H9 (cell line): Measurements from ENCODE around the gene ANKRD23. TPM values are rescaled to one million over a fixed set of nuclear protein-coding genes. Genes with fewer than 3 reads are reported as not detected.

Experiments used
- DNase-seq: peaks from one replicate; pipeline ENCODE4 v3.0.0-alpha.2; 2017
- H2AFZ ChIP-seq: one replicate; pipeline ENCODE4 v1.6.1; 2013; ENCODE audit warnings: mild to moderate bottlenecking, low read length, control low read depth, moderate library complexity
- H2AK5ac ChIP-seq: 2 replicates; pipeline ENCODE4 v1.6.1; 2013; ENCODE audit warnings: low read length, control low read depth, mixed read lengths; ENCODE audit not compliant: insufficient read length
- H2BK120ac ChIP-seq: one replicate; pipeline ENCODE4 v1.6.1; 2013; ENCODE audit warnings: low read depth, mild to moderate bottlenecking, low read length, control low read depth, inconsistent platforms; ENCODE audit not compliant: poor library complexity, severe bottlenecking
- H2BK12ac ChIP-seq: 2 replicates; pipeline ENCODE4 v1.6.1; 2013; ENCODE audit warnings: low read length, control low read depth, mixed read lengths, low read depth; ENCODE audit not compliant: insufficient read length
- H2BK15ac ChIP-seq: 2 replicates; pipeline ENCODE4 v1.6.1; 2013; ENCODE audit warnings: low read depth, low read length, control low read depth
- H2BK20ac ChIP-seq: one replicate; pipeline ENCODE4 v1.6.1; 2013; ENCODE audit warnings: low read depth, mild to moderate bottlenecking, low read length, control low read depth, inconsistent platforms; ENCODE audit not compliant: poor library complexity, severe bottlenecking
- H2BK5ac ChIP-seq: 2 replicates; pipeline ENCODE4 v1.6.1; 2013; ENCODE audit warnings: low read length, control low read depth, mixed read lengths; ENCODE audit not compliant: insufficient read length
- H3K14ac ChIP-seq: 2 replicates; pipeline ENCODE4 v1.6.1; 2013; ENCODE audit warnings: low read length, control low read depth; ENCODE audit not compliant: insufficient read depth
- H3K18ac ChIP-seq: 2 replicates; pipeline ENCODE4 v1.6.1; 2013; ENCODE audit warnings: low read depth, mild to moderate bottlenecking, mixed read lengths, low read length, control low read depth; ENCODE audit not compliant: insufficient read length
- H3K23ac ChIP-seq: 2 replicates; pipeline ENCODE4 v1.6.1; 2013; ENCODE audit warnings: low read length, control low read depth, mixed read lengths, low read depth; ENCODE audit not compliant: insufficient read length
- H3K23me2 ChIP-seq: 2 replicates; pipeline ENCODE4 v1.6.1; 2013; ENCODE audit warnings: low read depth, mild to moderate bottlenecking, mixed read lengths, low read length, control low read depth; ENCODE audit not compliant: insufficient read length, poor library complexity, severe bottlenecking
- H3K27ac ChIP-seq: 2 replicates; pipeline ENCODE4 v1.5.1; 2013; ENCODE audit warnings: low read length, control low read depth, mixed read lengths, low read depth; ENCODE audit not compliant: insufficient read length
- H3K27me3 ChIP-seq: 2 replicates; pipeline ENCODE4 v1.6.1; 2013; ENCODE audit warnings: low read length, control low read depth, inconsistent platforms; ENCODE audit not compliant: insufficient read depth
- H3K4ac ChIP-seq: 2 replicates; pipeline ENCODE4 v1.6.1; 2013; ENCODE audit warnings: low read depth, mild to moderate bottlenecking, control low read depth, inconsistent platforms, low read length, moderate library complexity
- H3K4me1 ChIP-seq: 2 replicates; pipeline ENCODE4 v1.6.1; 2013; ENCODE audit warnings: low read length, control low read depth, inconsistent platforms; ENCODE audit not compliant: insufficient read depth
- H3K4me2 ChIP-seq: 2 replicates; pipeline ENCODE4 v1.6.1; 2013; ENCODE audit warnings: low read length, control low read depth, mixed read lengths; ENCODE audit not compliant: insufficient read length, insufficient read depth
- H3K56ac ChIP-seq: 2 replicates; pipeline ENCODE4 v1.6.1; 2013; ENCODE audit warnings: low read depth, mild to moderate bottlenecking, mixed read lengths, low read length, control low read depth; ENCODE audit not compliant: insufficient read length
- H3K79me1 ChIP-seq: 2 replicates; pipeline ENCODE4 v1.6.1; 2013; ENCODE audit warnings: low read depth, mild to moderate bottlenecking, moderate library complexity, low read length, control low read depth, inconsistent platforms; ENCODE audit not compliant: insufficient read depth, poor library complexity, severe bottlenecking
- H3K79me2 ChIP-seq: 2 replicates; pipeline ENCODE4 v1.6.1; 2013; ENCODE audit warnings: low read length, control low read depth, inconsistent platforms; ENCODE audit not compliant: insufficient read depth
- H3K9ac ChIP-seq: 2 replicates; pipeline ENCODE4 v1.6.1; 2013; ENCODE audit warnings: low read length, control low read depth, mixed read lengths; ENCODE audit not compliant: insufficient read length; ENCODE audit errors: extremely low read depth
- H3K9me3 ChIP-seq: one replicate; pipeline ENCODE4 v1.6.1; 2013; ENCODE audit warnings: low read depth, low read length, inconsistent platforms; ENCODE audit not compliant: control insufficient read depth
- H3T11ph ChIP-seq: one replicate; pipeline ENCODE4 v1.6.1; 2013; ENCODE audit warnings: mild to moderate bottlenecking, low read length, control low read depth, inconsistent platforms
- H4K20me1 ChIP-seq: one replicate; pipeline ENCODE4 v1.6.1; 2013; ENCODE audit not compliant: control insufficient read depth, insufficient read length, insufficient read depth
- H4K5ac ChIP-seq: 2 replicates; pipeline ENCODE4 v1.6.1; 2013; ENCODE audit warnings: low read depth, mild to moderate bottlenecking, mixed read lengths, low read length, control low read depth; ENCODE audit not compliant: insufficient read length
- H4K8ac ChIP-seq: replicated peaks from 2 replicates; pipeline ENCODE4 v1.6.1; 2013; ENCODE audit warnings: low read length, control low read depth, mixed read lengths, low read depth; ENCODE audit not compliant: insufficient read length
- H4K91ac ChIP-seq: 2 replicates; pipeline ENCODE4 v1.6.1; 2013; ENCODE audit warnings: low read depth, mild to moderate bottlenecking, moderate library complexity, mixed read lengths, low read length, control low read depth; ENCODE audit not compliant: insufficient read length
- H3K27ac Mint-ChIP-seq, 3 experiments: 2 replicates in 2 of 3; 3 replicates in 1 of 3; pipeline ENCODE4 v1.8.0; 2020 to 2021; ENCODE audit warnings: mixed read lengths in 3 of 3, mild to moderate bottlenecking in 1 of 3, moderate library complexity in 1 of 3
- H3K27me3 Mint-ChIP-seq: 2 replicates; pipeline ENCODE4 v1.8.0; 2021; ENCODE audit warnings: low read depth, mild to moderate bottlenecking, moderate library complexity, mixed read lengths
- H3K36me3 Mint-ChIP-seq, 3 experiments: 2 replicates in 2 of 3; 3 replicates in 1 of 3; pipeline ENCODE4 v1.8.0; 2020 to 2021; ENCODE audit warnings: low read depth in 3 of 3, mixed read lengths in 3 of 3; ENCODE audit not compliant: insufficient read depth in 1 of 3
- H3K4me1 Mint-ChIP-seq, 2 experiments: 2 replicates each; pipeline ENCODE4 v1.8.0; 2020; ENCODE audit warnings: mixed read lengths in 2 of 2
- H3K4me3 Mint-ChIP-seq, 2 experiments: 2 replicates in 1 of 2; 3 replicates in 1 of 2; pipeline ENCODE4 v1.8.0; 2020 to 2021; ENCODE audit warnings: mild to moderate bottlenecking in 2 of 2, mixed read lengths in 2 of 2, moderate library complexity in 1 of 2
- H3K9me3 Mint-ChIP-seq, 2 experiments: 2 replicates in 1 of 2; 3 replicates in 1 of 2; pipeline ENCODE4 v1.8.0; 2020; ENCODE audit warnings: mild to moderate bottlenecking in 2 of 2, mixed read lengths in 2 of 2, moderate library complexity in 1 of 2
- WGBS: extraction: QIAGEN DNeasy Blood & Tissue Kit; methylation state at CpG from one replicate; pipeline ENCODE4 v1.1.7; 2013; ENCODE audit warnings: missing lambda C conversion rate, low lambda C conversion rate, mixed read lengths; ENCODE audit not compliant: insufficient read length; ENCODE audit errors: extremely low coverage; 5-methylcytosine and 5-hydroxymethylcytosine counted together
- total RNA-seq: library from RNA; stranded (reverse); gene quantifications from 2 replicates; pipeline ENCODE4 v1.2.1, GENCODE V29; 2021
- TF ChIP-seq, protein P1 (sequence below): fragments of 200-600 bp; sonication (generic); conservative IDR thresholded peaks from 3 replicates; pipeline ENCODE4 v1.8.0; 2021; ENCODE audit warnings: antibody characterized with exemption, mild to moderate bottlenecking

Gene ANKRD23
- total RNA-seq, 1 experiment from 2014 or later, result 2.4 TPM

DNA sequence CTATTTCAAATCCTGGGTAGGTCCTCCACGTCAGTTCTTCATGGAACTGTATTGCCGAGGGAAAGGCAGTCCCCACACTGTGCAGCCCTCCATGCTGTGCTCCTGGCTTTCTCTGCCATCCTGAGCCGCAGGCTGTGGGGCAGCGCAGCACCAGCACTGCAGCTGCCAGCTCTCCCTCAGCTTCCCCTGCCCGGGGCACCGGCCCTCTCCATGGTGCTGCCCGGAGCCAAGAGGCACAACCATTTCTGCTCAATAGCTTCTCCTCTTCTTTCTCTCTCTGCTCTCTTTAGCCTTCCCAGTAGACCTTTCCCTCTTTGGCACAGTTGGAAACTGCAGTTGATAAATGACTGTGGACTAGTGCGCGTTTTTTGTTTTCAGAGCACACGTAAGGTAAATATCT, 12.1 kb downstream of the ANKRD23 start:
- H2AK5ac ChIP-seq, result no peak overlapping the region
- TF ChIP-seq, protein P1, sequence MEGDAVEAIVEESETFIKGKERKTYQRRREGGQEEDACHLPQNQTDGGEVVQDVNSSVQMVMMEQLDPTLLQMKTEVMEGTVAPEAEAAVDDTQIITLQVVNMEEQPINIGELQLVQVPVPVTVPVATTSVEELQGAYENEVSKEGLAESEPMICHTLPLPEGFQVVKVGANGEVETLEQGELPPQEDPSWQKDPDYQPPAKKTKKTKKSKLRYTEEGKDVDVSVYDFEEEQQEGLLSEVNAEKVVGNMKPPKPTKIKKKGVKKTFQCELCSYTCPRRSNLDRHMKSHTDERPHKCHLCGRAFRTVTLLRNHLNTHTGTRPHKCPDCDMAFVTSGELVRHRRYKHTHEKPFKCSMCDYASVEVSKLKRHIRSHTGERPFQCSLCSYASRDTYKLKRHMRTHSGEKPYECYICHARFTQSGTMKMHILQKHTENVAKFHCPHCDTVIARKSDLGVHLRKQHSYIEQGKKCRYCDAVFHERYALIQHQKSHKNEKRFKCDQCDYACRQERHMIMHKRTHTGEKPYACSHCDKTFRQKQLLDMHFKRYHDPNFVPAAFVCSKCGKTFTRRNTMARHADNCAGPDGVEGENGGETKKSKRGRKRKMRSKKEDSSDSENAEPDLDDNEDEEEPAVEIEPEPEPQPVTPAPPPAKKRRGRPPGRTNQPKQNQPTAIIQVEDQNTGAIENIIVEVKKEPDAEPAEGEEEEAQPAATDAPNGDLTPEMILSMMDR, result no peak
- Mint-ChIP-seq H3K4me1 (peaks cover 21 to 22% of the 10 kb centered on the region in 2 experiments), H3K27ac (peak overlapping the region in 2 of 3 experiments; percentile 97 to 98; a peak in 2 of 7 replicates), H3K4me3 (no peak overlapping the region), H3K27me3 (no peaks in the 10 kb centered on the region), H3K9me3 (no peaks in the 10 kb centered on the region), H3K36me3 (peaks cover 36 to 80% (median 68%) of the 10 kb centered on the region in 3 experiments)
- H3K79me2 ChIP-seq, result no peaks in the 10 kb centered on the region
- H4K91ac ChIP-seq, result no peak overlapping the region
- H3K27ac ChIP-seq, result no peak overlapping the region
- H2BK20ac ChIP-seq, result no peak overlapping the region
- H4K8ac ChIP-seq, result no peak overlapping the region
- no peak overlapping the region for H3T11ph ChIP-seq
- WGBS, result no CpG with 5 or more reads among the region's 10 CpGs
- H4K5ac ChIP-seq, result no peak overlapping the region
- no peak for DNase-seq
- H2BK12ac ChIP-seq, result no peak overlapping the region
- no peak overlapping the region for H3K4ac ChIP-seq
- H2BK5ac ChIP-seq, result no peak overlapping the region
- H4K20me1 ChIP-seq, result no peaks in the 10 kb centered on the region
- no peak overlapping the region for H3K23ac ChIP-seq
- no peak overlapping the region for H3K14ac ChIP-seq
- no peak overlapping the region for H3K4me2 ChIP-seq
- H3K18ac ChIP-seq, result no peak overlapping the region
- no peaks in the 10 kb centered on the region for H3K79me1 ChIP-seq
- no peak overlapping the region for H2AFZ ChIP-seq
- H3K9me3 ChIP-seq, result no peaks in the 10 kb centered on the region
- H3K9ac ChIP-seq, result no peak overlapping the region
- no peak overlapping the region for H3K56ac ChIP-seq
- H3K27me3 ChIP-seq, result no peaks in the 10 kb centered on the region
- H2BK15ac ChIP-seq, result no peak overlapping the region
- H3K23me2 ChIP-seq, result no peaks in the 10 kb centered on the region
- H2BK120ac ChIP-seq, result no peak overlapping the region
- no peaks in the 10 kb centered on the region for H3K4me1 ChIP-seq
